HepG2 (cell line): ENCODE data around the gene IL11RA. TPM values are rescaled to one million over a fixed set of nuclear protein-coding genes. Genes with fewer than 3 reads are reported as not detected.
A peak's percentile ranks its signal among the peaks of the same experiment; 100 is the strongest.

Experiments
- BRD4 ChIP-seq: sonication (generic); formaldehyde crosslinking; IDR thresholded peaks from 2 replicates; pipeline ENCODE4 v1.4.0; 2020; ENCODE audit warnings: missing genetic modification reagents
- HMG20A ChIP-seq: IDR thresholded peaks from 2 replicates; pipeline ENCODE4 v1.6.1; 2016; ENCODE audit warnings: borderline replicate concordance
- IRF2 ChIP-seq: IDR thresholded peaks from 2 replicates; pipeline ENCODE4 v1.6.1; 2018; ENCODE audit warnings: missing genetic modification reagents, missing compliant biosample characterization
- MAFK ChIP-seq, 2 experiments: IDR thresholded peaks in 1 of 2; conservative IDR thresholded peaks in 1 of 2; 2 replicates each; pipeline ENCODE4 v1.6.1; 2011; ENCODE audit warnings: improper control_type of control experiment in 2 of 2, low read length in 2 of 2
- NFRKB ChIP-seq: fragments of 450-650 bp; IDR thresholded peaks from 2 replicates; pipeline ENCODE4 v1.6.1; 2017
- PAX8 ChIP-seq: sonication (generic); formaldehyde crosslinking; IDR thresholded peaks from 2 replicates; pipeline ENCODE4 v1.8.0; 2022; ENCODE audit warnings: mild to moderate bottlenecking, missing genetic modification reagents, borderline replicate concordance
- REPIN1 ChIP-seq: sonication (generic); formaldehyde crosslinking; IDR thresholded peaks from 2 replicates; pipeline ENCODE4 v1.8.0; 2022; ENCODE audit warnings: missing genetic modification reagents, low read depth, mild to moderate bottlenecking, borderline replicate concordance
- SRSF9 ChIP-seq: fragments of 200-400 bp; formaldehyde crosslinking; IDR thresholded peaks from 2 replicates; pipeline ENCODE4 v1.6.1; 2018; ENCODE audit warnings: borderline replicate concordance, mild to moderate bottlenecking, low read depth, low read length; ENCODE audit not compliant: insufficient read depth, poor library complexity, severe bottlenecking
- TEAD3 ChIP-seq: optimal IDR thresholded peaks from 2 replicates; pipeline ENCODE3; 2016; ENCODE audit warnings: borderline replicate concordance
- TEF ChIP-seq: sonication (generic); formaldehyde crosslinking; IDR thresholded peaks from 2 replicates; pipeline ENCODE4 v1.5.0; 2020; ENCODE audit warnings: missing genetic modification reagents
- ZBTB46 ChIP-seq: sonication (generic); formaldehyde crosslinking; IDR thresholded peaks from 2 replicates; pipeline ENCODE4 v1.4.0; 2020; ENCODE audit warnings: mild to moderate bottlenecking, missing genetic modification reagents, borderline replicate concordance
- ZNF670 ChIP-seq: sonication (generic); formaldehyde crosslinking; IDR thresholded peaks from 2 replicates; pipeline ENCODE4 v1.8.0; 2022; ENCODE audit warnings: mild to moderate bottlenecking, missing genetic modification reagents, borderline replicate concordance
- ZNF710 ChIP-seq: sonication (generic); formaldehyde crosslinking; IDR thresholded peaks from 2 replicates; pipeline ENCODE4 v1.5.0; 2020; ENCODE audit warnings: mild to moderate bottlenecking, missing genetic modification reagents, borderline replicate concordance
- ZNF891 ChIP-seq: sonication (generic); formaldehyde crosslinking; IDR thresholded peaks from 2 replicates; pipeline ENCODE4 v1.5.0; 2020; ENCODE audit warnings: mild to moderate bottlenecking, missing genetic modification reagents
- polyA plus RNA-seq, 8 experiments: library from polyadenylated mRNA; depleted of rRNA in 3 of 8; stranded (reverse) in 7 of 8; unstranded in 1 of 8; fragments of >200 nt; fragmentation: Illumina TruSeq in 4 of 8; extraction: Trizol in 4 of 8; gene quantifications; 2 replicates each; pipeline versions ENCODE4 v1.2.1 to v1.2.3, GENCODE V29; 2011 to 2016; ENCODE audit warnings: low read depth in 4 of 8, missing spikeins in 1 of 8, mixed read lengths in 1 of 8; ENCODE audit not compliant: insufficient read depth in 1 of 8
- total RNA-seq, 5 experiments: library from RNA; depleted of rRNA; stranded (reverse); fragments of >200 nt; fragmentation: Illumina TruSeq; extraction: Trizol; gene quantifications; 2 replicates each; pipeline ENCODE4 v1.2.3, GENCODE V29; 2016; ENCODE audit warnings: low read depth in 1 of 5
- TF ChIP-seq, protein P1 (sequence below): sonication (generic); formaldehyde crosslinking; IDR thresholded peaks from 2 replicates; pipeline ENCODE4 v1.4.0; 2020; ENCODE audit warnings: missing genetic modification reagents
- TF ChIP-seq, protein P2 (sequence below): sonication (generic); formaldehyde crosslinking; IDR thresholded peaks from 2 replicates; pipeline ENCODE4 v1.8.0; 2022; ENCODE audit warnings: missing genetic modification reagents, mild to moderate bottlenecking, borderline replicate concordance
- TF ChIP-seq, protein P3 (sequence below): sonication (generic); formaldehyde crosslinking; IDR thresholded peaks from 2 replicates; pipeline ENCODE4 v1.5.0; 2020; ENCODE audit warnings: missing genetic modification reagents, mild to moderate bottlenecking, borderline replicate concordance

The IL11RA gene
- total and polyA plus RNA-seq, 2 of the 13 experiments (the other 11 are each of a cell fraction or from before 2014, with no cell fraction given): 2.0 to 4.2 TPM

- TF ChIP-seq TEF (CRISPR knock-in tag): no peak
- peak; percentile 48; the same call in 1 of the 2 replicates for TF ChIP-seq REPIN1 (CRISPR knock-in tag)
- TF ChIP-seq HMG20A (CRISPR knock-in tag): no peak
- peak; percentile 28 for TF ChIP-seq TEAD3
- no peak for TF ChIP-seq ZNF710 (CRISPR knock-in tag)
- TF ChIP-seq, protein P1, sequence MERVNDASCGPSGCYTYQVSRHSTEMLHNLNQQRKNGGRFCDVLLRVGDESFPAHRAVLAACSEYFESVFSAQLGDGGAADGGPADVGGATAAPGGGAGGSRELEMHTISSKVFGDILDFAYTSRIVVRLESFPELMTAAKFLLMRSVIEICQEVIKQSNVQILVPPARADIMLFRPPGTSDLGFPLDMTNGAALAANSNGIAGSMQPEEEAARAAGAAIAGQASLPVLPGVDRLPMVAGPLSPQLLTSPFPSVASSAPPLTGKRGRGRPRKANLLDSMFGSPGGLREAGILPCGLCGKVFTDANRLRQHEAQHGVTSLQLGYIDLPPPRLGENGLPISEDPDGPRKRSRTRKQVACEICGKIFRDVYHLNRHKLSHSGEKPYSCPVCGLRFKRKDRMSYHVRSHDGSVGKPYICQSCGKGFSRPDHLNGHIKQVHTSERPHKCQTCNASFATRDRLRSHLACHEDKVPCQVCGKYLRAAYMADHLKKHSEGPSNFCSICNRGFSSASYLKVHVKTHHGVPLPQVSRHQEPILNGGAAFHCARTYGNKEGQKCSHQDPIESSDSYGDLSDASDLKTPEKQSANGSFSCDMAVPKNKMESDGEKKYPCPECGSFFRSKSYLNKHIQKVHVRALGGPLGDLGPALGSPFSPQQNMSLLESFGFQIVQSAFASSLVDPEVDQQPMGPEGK: no peak
- 0 out of 2 replicates have a peak, but pooled peaks have one; percentile 24 for TF ChIP-seq IRF2
- TF ChIP-seq SRSF9: no peak
- TF ChIP-seq ZNF670: no peak
- TF ChIP-seq NFRKB: no peak
- TF ChIP-seq ZBTB46: no peak
- no peak for TF ChIP-seq PAX8 (CRISPR knock-in tag)
- TF ChIP-seq, protein P2, sequence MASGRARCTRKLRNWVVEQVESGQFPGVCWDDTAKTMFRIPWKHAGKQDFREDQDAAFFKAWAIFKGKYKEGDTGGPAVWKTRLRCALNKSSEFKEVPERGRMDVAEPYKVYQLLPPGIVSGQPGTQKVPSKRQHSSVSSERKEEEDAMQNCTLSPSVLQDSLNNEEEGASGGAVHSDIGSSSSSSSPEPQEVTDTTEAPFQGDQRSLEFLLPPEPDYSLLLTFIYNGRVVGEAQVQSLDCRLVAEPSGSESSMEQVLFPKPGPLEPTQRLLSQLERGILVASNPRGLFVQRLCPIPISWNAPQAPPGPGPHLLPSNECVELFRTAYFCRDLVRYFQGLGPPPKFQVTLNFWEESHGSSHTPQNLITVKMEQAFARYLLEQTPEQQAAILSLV (CRISPR knock-in tag): 0 out of 2 replicates have a peak, but pooled peaks have one; percentile 40
- TF ChIP-seq BRD4 (CRISPR knock-in tag): no peak
- no peak for TF ChIP-seq ZNF891 (CRISPR knock-in tag)
- TF ChIP-seq, protein P3, sequence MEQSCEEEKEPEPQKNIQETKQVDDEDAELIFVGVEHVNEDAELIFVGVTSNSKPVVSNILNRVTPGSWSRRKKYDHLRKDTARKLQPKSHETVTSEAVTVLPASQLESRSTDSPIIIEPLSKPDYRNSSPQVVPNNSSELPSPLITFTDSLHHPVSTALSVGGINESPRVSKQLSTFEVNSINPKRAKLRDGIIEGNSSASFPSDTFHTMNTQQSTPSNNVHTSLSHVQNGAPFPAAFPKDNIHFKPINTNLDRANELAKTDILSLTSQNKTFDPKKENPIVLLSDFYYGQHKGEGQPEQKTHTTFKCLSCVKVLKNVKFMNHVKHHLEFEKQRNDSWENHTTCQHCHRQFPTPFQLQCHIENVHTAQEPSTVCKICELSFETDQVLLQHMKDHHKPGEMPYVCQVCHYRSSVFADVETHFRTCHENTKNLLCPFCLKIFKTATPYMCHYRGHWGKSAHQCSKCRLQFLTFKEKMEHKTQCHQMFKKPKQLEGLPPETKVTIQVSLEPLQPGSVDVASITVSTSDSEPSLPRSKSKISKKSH (CRISPR knock-in tag): no peak
- TF ChIP-seq MAFK (conservative IDR thresholded peaks at IDR 0.05 in 1 of 2, IDR thresholded peaks at IDR 0.05 in 1 of 2; ENCODE audit: low read length in 2 of 2): no peak
Observed at GRCh38 chr9:34603610-34604231, 48.3 kb upstream of the IL11RA start (continued).
